ENCODE results near the gene LDLRAD4. TPM values are rescaled to one million over a fixed set of nuclear protein-coding genes. Genes with fewer than 3 reads are reported as not detected.

The LDLRAD4 gene
- total RNA-seq, 2 donors from 2014 or later, result 33.1 to 41.2 TPM

DNA sequence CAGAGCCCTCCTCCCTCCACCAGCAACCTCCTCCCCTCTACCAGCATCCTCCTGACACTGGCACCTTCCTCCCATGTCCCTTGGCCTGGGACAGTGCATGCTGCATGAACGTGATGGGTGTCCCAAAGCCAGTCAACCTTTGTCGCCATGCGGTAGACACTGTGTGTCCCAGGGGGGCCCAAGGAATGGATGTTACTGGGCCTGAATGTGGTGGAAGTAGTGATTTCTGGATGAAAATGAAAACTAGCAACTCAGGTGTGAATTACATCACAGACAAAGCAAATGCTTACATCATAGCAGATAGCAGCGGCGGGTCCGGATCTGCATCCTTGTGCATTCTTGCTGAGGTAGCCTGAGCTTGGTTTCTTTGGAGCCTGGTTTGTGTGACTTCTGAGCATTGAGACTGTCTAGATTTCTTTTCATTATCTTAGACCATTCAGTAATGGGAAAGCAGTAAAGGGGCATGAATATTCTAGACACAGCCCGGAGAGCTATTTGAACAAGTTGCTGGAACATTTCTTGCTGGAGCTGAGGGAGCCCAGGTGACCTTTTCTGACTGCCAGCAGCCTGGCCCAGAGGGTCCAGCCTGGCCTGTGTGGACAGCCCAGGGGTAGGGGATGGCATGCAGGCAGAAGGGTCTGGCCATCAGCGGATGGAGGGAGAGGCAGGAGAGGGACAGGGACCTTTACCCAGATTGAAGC is 407.4 kb downstream of the LDLRAD4 start:
- Histone ChIP-seq H3K4me1 (peaks cover 0 to 20% of the 10 kb centered on the region in 2 donors), H3K36me3 (peaks cover 7% of the 10 kb centered on the region), H3K27ac (no peak overlapping the region), H3K9me3 (no peaks in the 10 kb centered on the region), H3K27me3 (no peaks in the 10 kb centered on the region), H3K4me3 (no peak overlapping the region)
- DNase-seq (ENCODE audit: low spot score), result no peak
- TF ChIP-seq, protein P1, sequence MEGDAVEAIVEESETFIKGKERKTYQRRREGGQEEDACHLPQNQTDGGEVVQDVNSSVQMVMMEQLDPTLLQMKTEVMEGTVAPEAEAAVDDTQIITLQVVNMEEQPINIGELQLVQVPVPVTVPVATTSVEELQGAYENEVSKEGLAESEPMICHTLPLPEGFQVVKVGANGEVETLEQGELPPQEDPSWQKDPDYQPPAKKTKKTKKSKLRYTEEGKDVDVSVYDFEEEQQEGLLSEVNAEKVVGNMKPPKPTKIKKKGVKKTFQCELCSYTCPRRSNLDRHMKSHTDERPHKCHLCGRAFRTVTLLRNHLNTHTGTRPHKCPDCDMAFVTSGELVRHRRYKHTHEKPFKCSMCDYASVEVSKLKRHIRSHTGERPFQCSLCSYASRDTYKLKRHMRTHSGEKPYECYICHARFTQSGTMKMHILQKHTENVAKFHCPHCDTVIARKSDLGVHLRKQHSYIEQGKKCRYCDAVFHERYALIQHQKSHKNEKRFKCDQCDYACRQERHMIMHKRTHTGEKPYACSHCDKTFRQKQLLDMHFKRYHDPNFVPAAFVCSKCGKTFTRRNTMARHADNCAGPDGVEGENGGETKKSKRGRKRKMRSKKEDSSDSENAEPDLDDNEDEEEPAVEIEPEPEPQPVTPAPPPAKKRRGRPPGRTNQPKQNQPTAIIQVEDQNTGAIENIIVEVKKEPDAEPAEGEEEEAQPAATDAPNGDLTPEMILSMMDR (IDR thresholded peaks at IDR 0.05), result no peak

DNA sequence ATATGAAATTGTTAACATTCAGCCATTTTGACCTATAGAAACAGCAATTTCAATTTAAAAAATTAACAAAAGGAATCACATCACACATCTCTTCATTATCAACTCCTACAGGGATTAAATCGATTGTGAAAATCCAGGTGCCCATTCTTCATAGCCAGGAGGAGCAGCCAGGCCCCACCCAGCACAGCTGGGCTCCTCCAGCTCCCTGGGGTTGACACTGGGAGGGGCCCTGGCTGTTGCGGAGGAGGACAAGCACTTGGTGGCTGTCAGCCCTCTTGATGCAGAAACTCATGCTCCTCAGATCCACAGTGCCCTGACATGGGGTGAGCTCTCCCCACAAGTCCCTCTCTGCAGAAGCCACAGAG is 408.0 kb downstream of the LDLRAD4 start:
- TF ChIP-seq, protein P1 (IDR thresholded peaks at IDR 0.05), result no peak
- no peak overlapping the region for H3K27ac ChIP-seq
- H3K4me3 ChIP-seq, result no peak overlapping the region
- H3K36me3 ChIP-seq, result peaks cover 7% of the 10 kb centered on the region
- peaks cover 0 to 20% of the 10 kb centered on the region in 2 donors for H3K4me1 ChIP-seq
- no peaks in the 10 kb centered on the region for H3K9me3 ChIP-seq
- DNase-seq (ENCODE audit: low spot score), result no peak
- no peaks in the 10 kb centered on the region for H3K27me3 ChIP-seq

DNA sequence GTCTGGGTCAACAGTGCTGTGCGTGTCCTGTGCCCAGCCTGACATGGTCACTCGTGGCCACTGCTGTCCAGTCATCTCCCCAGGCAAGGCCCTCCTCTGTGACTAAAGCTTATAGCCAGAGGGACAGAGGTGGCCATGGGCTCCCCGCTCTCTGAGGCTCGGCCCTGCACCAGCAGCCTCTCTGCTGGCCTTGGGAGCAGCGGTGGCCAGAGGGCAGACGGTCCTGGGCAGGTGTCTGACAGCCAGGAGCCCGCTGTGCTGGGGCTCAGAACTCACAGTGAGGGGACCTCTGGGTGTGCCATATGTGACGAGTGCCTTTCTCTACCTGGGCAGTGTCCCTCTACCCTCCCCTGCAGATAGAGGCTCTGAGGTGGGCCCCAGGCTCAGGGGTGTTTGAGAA is 409.1 kb downstream of the LDLRAD4 start:
- H3K4me3 ChIP-seq, result no peak overlapping the region
- H3K27ac ChIP-seq, result no peak overlapping the region
- no peaks in the 10 kb centered on the region for H3K9me3 ChIP-seq
- DNase-seq (ENCODE audit: low spot score), result no peak
- TF ChIP-seq, protein P1 (IDR thresholded peaks at IDR 0.05), result no peak
- peaks cover 0 to 20% of the 10 kb centered on the region in 2 donors for H3K4me1 ChIP-seq
- peaks cover 6% of the 10 kb centered on the region for H3K36me3 ChIP-seq
- H3K27me3 ChIP-seq, result no peaks in the 10 kb centered on the region

DNA sequence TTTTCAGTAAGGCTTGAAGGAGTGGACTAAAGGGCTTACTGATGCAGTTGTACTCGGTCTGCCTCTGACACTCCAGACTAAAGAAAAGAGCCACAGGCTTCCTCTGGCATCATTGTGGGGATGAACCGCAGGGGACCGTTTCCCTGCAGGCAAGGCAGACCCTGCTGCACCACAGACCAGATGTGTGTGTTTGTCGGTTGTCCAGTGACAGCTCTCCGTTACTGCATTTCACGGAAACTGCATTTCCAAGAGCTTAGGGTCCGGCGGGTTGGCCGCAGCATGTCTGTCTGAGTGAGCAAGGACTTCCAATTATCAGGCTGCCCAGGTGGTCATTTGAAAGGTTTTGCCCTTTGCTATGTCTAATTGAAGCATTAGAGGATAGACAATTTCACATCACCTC is 409.7 kb downstream of the LDLRAD4 start:
- Histone ChIP-seq H3K9me3 (no peaks in the 10 kb centered on the region), H3K4me1 (peaks cover 0 to 20% of the 10 kb centered on the region in 2 donors), H3K36me3 (peaks cover under 1% of the 10 kb centered on the region), H3K27me3 (no peaks in the 10 kb centered on the region), H3K27ac (no peak overlapping the region), H3K4me3 (no peak overlapping the region)
- TF ChIP-seq, protein P1 (IDR thresholded peaks at IDR 0.05), result no peak
- DNase-seq (ENCODE audit: low spot score), result no peak

DNA sequence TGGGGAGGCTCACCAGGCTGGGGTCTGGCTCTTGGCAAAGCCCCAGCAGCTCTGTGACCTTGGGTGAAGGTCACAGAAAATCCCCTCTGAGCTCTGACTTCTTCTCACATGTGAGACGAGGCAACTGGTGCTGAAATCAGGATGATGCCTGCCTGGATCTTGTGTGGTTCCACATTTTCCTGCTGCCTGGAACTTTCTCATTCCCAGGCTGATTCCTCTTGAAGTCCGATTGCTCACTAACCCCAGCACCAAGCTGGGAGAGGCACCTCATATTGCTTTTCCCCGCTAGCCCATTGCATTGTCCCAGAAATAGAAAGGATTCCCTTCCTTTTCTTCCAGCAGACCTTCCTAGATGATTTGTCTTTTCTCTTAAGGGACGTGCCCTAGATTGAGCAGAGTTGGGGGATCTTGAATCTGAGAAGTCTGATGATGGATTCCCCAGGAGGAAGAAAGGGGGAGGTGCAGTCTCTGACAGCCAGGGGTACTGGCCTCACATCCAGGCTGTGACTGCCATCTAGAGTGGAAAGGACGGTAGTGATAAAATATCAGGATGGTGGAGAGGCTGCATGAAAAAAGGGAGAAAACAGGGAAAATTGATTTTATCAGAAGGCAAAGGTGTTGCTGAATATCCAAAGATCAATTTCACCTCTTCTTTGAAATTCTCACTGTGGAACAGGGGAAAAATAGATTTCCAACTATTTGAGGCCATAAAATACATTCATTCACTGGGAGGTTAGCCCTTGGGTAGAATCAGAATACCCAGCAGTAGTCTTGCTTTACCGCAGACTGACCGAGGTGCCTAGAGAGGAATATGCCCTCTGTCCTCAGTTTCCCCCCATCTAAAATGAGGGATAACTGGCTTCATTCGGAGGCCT is 411.5 kb downstream of the LDLRAD4 start:
- Histone ChIP-seq H3K4me1 (peaks cover 0 to 25% of the 10 kb centered on the region in 2 donors), H3K36me3 (no peaks in the 10 kb centered on the region), H3K27ac (peak overlapping the region; percentile 65 to 68), H3K27me3 (no peaks in the 10 kb centered on the region), H3K4me3 (no peak overlapping the region), H3K9me3 (no peaks in the 10 kb centered on the region)
- no peak for DNase-seq (ENCODE audit: low spot score)
- TF ChIP-seq, protein P1 (IDR thresholded peaks at IDR 0.05), result peak; percentile 81 to 92
